Esophagus squamous epithelium (tissue), 4 donors: Measurements from ENCODE around the gene RGS6.

Experiments used
- CTCF ChIP-seq, 6 experiments: fragments of 450-650 bp in 4 of 6; fragments of 200-600 bp in 2 of 6; sonication (generic) in 2 of 6; IDR thresholded peaks; one replicate each; pipeline ENCODE4 v1.5.1; 2016 to 2019; ENCODE audit warnings: antibody characterized with exemption in 6 of 6, mild to moderate bottlenecking in 4 of 6, moderate library complexity in 4 of 6
- POLR2A ChIP-seq, 4 donors: fragments of 450-650 bp; IDR thresholded peaks; one replicate each; pipeline ENCODE4 v1.6.1; 2017; ENCODE audit warnings: antibody characterized with exemption in 4 of 4, mild to moderate bottlenecking in 4 of 4, moderate library complexity in 3 of 4

DNA sequence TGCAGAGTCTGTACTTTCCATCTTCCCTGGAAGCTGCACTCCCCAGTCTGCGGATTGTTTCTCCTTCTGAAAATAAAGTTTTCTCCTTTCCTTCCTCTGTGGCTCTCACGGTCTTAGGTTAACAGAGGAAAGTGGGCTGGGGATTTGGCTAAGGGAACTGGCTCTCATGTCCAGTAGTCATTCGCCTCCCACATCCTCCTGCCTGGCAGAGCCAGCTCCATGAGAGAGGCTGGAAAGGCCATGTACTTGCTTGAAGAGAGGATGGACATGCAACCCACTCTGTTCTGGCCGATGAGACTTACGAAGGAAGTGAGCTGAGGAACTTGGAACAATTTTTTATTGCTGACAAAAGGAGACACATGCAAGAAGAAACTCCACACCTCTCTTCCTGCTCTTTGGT lies 18.9 kb upstream of the RGS6 start:
- TF ChIP-seq POLR2A (IDR thresholded peaks at IDR 0.05): no peak
- no peak for TF ChIP-seq CTCF (IDR thresholded peaks at IDR 0.05)
